WTC11 (cell line): Measurements from ENCODE around the gene LENG8. TPM values are rescaled to one million over a fixed set of nuclear protein-coding genes. Genes with fewer than 3 reads are reported as not detected.

Source experiments
- ATAC-seq: fragments of 200-7000 bp; cut with Tn5 transposase; 2 replicates; pipeline ENCODE4 v1.10.0; 2021; ENCODE audit warnings: mild to moderate bottlenecking, moderate library complexity
- CTCF ChIA-PET: fragments of 300-600 bp; sonication (Branson Sonifier 250); formaldehyde crosslinking; loops from one replicate; lab custom pipeline; 2021; ENCODE audit warnings: antibody characterized with exemption; lab: Charles Lee
- POLR2A ChIA-PET: fragments of 350-600 bp; sonication (Branson Sonifier 250); formaldehyde crosslinking; loops from one replicate; lab custom pipeline; 2021; ENCODE audit warnings: antibody characterized with exemption; lab: Charles Lee
- DNase-seq: peaks from one replicate; pipeline ENCODE4 v3.0.0; 2021; ENCODE audit warnings: low spot score
- H3K27ac Mint-ChIP-seq: 2 replicates; pipeline ENCODE4 v1.8.0; 2021; ENCODE audit warnings: mixed read lengths
- H3K27me3 Mint-ChIP-seq: 2 replicates; pipeline ENCODE4 v1.8.0; 2021; ENCODE audit warnings: low read depth, mild to moderate bottlenecking, moderate library complexity, mixed read lengths
- H3K36me3 Mint-ChIP-seq: 2 replicates; pipeline ENCODE4 v1.8.0; 2021; ENCODE audit warnings: mixed read lengths
- H3K4me1 Mint-ChIP-seq: 2 replicates; pipeline ENCODE4 v1.8.0; 2022; ENCODE audit warnings: mixed read lengths
- H3K4me3 Mint-ChIP-seq: 2 replicates; pipeline ENCODE4 v1.8.0; 2021; ENCODE audit warnings: mild to moderate bottlenecking, moderate library complexity, mixed read lengths
- H3K9me3 Mint-ChIP-seq: 2 replicates; pipeline ENCODE4 v1.8.0; 2021; ENCODE audit warnings: mixed read lengths
- AFF4 ChIP-seq: sonication (generic); formaldehyde crosslinking; IDR thresholded peaks from 2 replicates; pipeline ENCODE4 v1.8.1; 2023; ENCODE audit warnings: mild to moderate bottlenecking, missing genetic modification reagents, borderline replicate concordance
- ATF2 ChIP-seq: sonication (generic); formaldehyde crosslinking; IDR thresholded peaks from 2 replicates; pipeline ENCODE4 v1.8.1; 2022; ENCODE audit warnings: low read depth, missing genetic modification reagents, borderline replicate concordance
- ATF6 ChIP-seq: sonication (generic); formaldehyde crosslinking; IDR thresholded peaks from 2 replicates; pipeline ENCODE4 v1.8.1; 2023; ENCODE audit warnings: mild to moderate bottlenecking, missing genetic modification reagents
- CREB1 ChIP-seq: sonication (generic); formaldehyde crosslinking; IDR thresholded peaks from 2 replicates; pipeline ENCODE4 v1.8.0; 2023; ENCODE audit warnings: mild to moderate bottlenecking, missing genetic modification reagents
- CREM ChIP-seq: sonication (generic); formaldehyde crosslinking; IDR thresholded peaks from 2 replicates; pipeline ENCODE4 v1.8.1; 2022; ENCODE audit warnings: mild to moderate bottlenecking, missing genetic modification reagents, moderate library complexity
- ELF4 ChIP-seq: sonication (generic); formaldehyde crosslinking; IDR thresholded peaks from 2 replicates; pipeline ENCODE4 v1.8.1; 2022; ENCODE audit warnings: low read depth, mild to moderate bottlenecking, moderate library complexity, missing genetic modification reagents
- MAX ChIP-seq: sonication (generic); formaldehyde crosslinking; IDR thresholded peaks from 2 replicates; pipeline ENCODE4 v1.8.0; 2022; ENCODE audit warnings: mild to moderate bottlenecking, missing genetic modification reagents
- OVOL2 ChIP-seq: fragments of 250-450 bp; sonication (Bioruptor Pico); IDR thresholded peaks from 2 replicates; pipeline ENCODE4 v1.9.0; 2021; ENCODE audit warnings: mild to moderate bottlenecking, borderline replicate concordance
- PRDM15 ChIP-seq: sonication (generic); formaldehyde crosslinking; IDR thresholded peaks from 2 replicates; pipeline ENCODE4 v1.8.0; 2022; ENCODE audit warnings: missing genetic modification reagents
- ZBTB43 ChIP-seq: sonication (generic); formaldehyde crosslinking; IDR thresholded peaks from 2 replicates; pipeline ENCODE4 v1.8.1; 2023; ENCODE audit warnings: mild to moderate bottlenecking, missing genetic modification reagents
- ZNF281 ChIP-seq: sonication (generic); formaldehyde crosslinking; IDR thresholded peaks from 2 replicates; pipeline ENCODE4 v1.8.0; 2023; ENCODE audit warnings: mild to moderate bottlenecking, missing genetic modification reagents
- total RNA-seq: library from RNA; stranded (reverse); gene quantifications from 3 replicates; pipeline ENCODE4 v1.2.3, GENCODE V29; 2021

The LENG8 gene
- total RNA-seq, 1 experiment from 2014 or later, result 175 TPM

- CTCF ChIA-PET, result interaction anchor here (0.8 to 2.4 kb wide), 11 partner anchors 12 to 226 kb away, joined by 3 to 46 read pairs (median 5); partner anchors contain the start of genes LENG8, LENG9 and TSEN34
- peaks cover 47% of the 10 kb centered on the region for H3K27me3 Mint-ChIP-seq
- POLR2A ChIA-PET, result interaction anchor here (1.2 kb wide), 1 partner anchor 7 kb away, joined by 4 read pairs; no protein-coding TSS in a partner anchor
- DNase-seq (peak; percentile 39), ATAC-seq (no peak)
- peaks cover 9% of the 10 kb centered on the region; the same call in 1 of the 2 replicates for H3K36me3 Mint-ChIP-seq
- peak overlapping the region; percentile 82 for H3K4me3 Mint-ChIP-seq
- TF ChIP-seq ELF4 (CRISPR knock-in tag), result no peak
- TF ChIP-seq OVOL2 (CRISPR knock-in tag), result no peak
- TF ChIP-seq MAX (CRISPR knock-in tag), result peak; percentile 29; the same call in 1 of the 2 replicates
- TF ChIP-seq ZBTB43 (CRISPR knock-in tag), result peak; percentile 98
- peak overlapping the region; percentile 2; the same call in 1 of the 2 replicates for H3K27ac Mint-ChIP-seq
- H3K9me3 Mint-ChIP-seq, result peaks cover 19% of the 10 kb centered on the region
- peaks cover 37% of the 10 kb centered on the region for H3K4me1 Mint-ChIP-seq
Observed at GRCh38 chr19:54416695-54417491, 32.1 kb upstream of the LENG8 start.

- Mint-ChIP-seq H3K27ac (peak overlapping the region; percentile 43), H3K27me3 (peaks cover 33% of the 10 kb centered on the region), H3K36me3 (peaks cover 9% of the 10 kb centered on the region), H3K9me3 (peaks cover 12% of the 10 kb centered on the region), H3K4me3 (peak overlapping the region; percentile 51), H3K4me1 (peaks cover 45% of the 10 kb centered on the region)
- DNase-seq, result no peak
- CTCF ChIA-PET, result interaction anchor here (0.6 to 5.2 kb wide), 4 partner anchors 13 to 27 kb away, joined by 5 to 66 read pairs (median 34); no protein-coding TSS in a partner anchor
- ATAC-seq, result no peak
- POLR2A ChIA-PET, result no interaction called here
- no peak for TF ChIP-seq ATF2 (CRISPR knock-in tag)
- TF ChIP-seq PRDM15 (CRISPR knock-in tag), result peak; percentile 75
- no peak for TF ChIP-seq AFF4 (CRISPR knock-in tag)
- TF ChIP-seq ATF6 (CRISPR knock-in tag), result no peak
- no peak for TF ChIP-seq CREB1 (CRISPR knock-in tag)
- TF ChIP-seq ZNF281 (CRISPR knock-in tag), result no peak
- no peak for TF ChIP-seq CREM (CRISPR knock-in tag)
Observed at GRCh38 chr19:54418030-54418929, 30.7 kb upstream of the LENG8 start.
